Type B pancreatic cell (in vitro differentiated cells): ENCODE results near the gene PDE1A. TPM values are rescaled to one million over a fixed set of nuclear protein-coding genes. Genes with fewer than 3 reads are reported as not detected.
"Not testable (repeated sequence)": the region's sequence is repeated elsewhere in the genome, so short reads cannot be mapped to it uniquely, and the experiment has no call there.

ENCODE experiments used
- DNase-seq: peaks from one replicate; pipeline ENCODE4 v3.0.0; 2021; ENCODE audit warnings: mixed read lengths; ENCODE audit not compliant: unreplicated experiment; ENCODE audit errors: extremely low spot score
- H3K27ac Mint-ChIP-seq: 2 replicates; pipeline ENCODE4 v1.8.0; 2021; ENCODE audit warnings: mild to moderate bottlenecking, mixed read lengths
- H3K27me3 Mint-ChIP-seq: 2 replicates; pipeline ENCODE4 v1.8.0; 2021; ENCODE audit warnings: mixed read lengths
- H3K36me3 Mint-ChIP-seq: 2 replicates; pipeline ENCODE4 v1.8.0; 2021; ENCODE audit warnings: mixed read lengths
- H3K4me1 Mint-ChIP-seq: one replicate; pipeline ENCODE4 v1.8.0; 2021; ENCODE audit warnings: mixed read lengths; ENCODE audit not compliant: unreplicated experiment
- H3K4me3 Mint-ChIP-seq: 2 replicates; pipeline ENCODE4 v1.8.0; 2021; ENCODE audit warnings: mild to moderate bottlenecking, mixed read lengths
- H3K9me3 Mint-ChIP-seq: 2 replicates; pipeline ENCODE4 v1.8.0; 2021; ENCODE audit warnings: mixed read lengths
- total RNA-seq: library from RNA; stranded (reverse); gene quantifications from 2 replicates; pipeline ENCODE4 v1.2.1, GENCODE V29; 2021; ENCODE audit warnings: low replicate concordance
- TF ChIP-seq, protein P1 (sequence below): fragments of 200-600 bp; sonication (generic); conservative IDR thresholded peaks from 2 replicates; pipeline ENCODE4 v1.5.0; 2021; ENCODE audit warnings: antibody characterized with exemption, mild to moderate bottlenecking

PDE1A gene
- total RNA-seq, 1 donor from 2014 or later: 3.6 TPM

- TF ChIP-seq, protein P1, sequence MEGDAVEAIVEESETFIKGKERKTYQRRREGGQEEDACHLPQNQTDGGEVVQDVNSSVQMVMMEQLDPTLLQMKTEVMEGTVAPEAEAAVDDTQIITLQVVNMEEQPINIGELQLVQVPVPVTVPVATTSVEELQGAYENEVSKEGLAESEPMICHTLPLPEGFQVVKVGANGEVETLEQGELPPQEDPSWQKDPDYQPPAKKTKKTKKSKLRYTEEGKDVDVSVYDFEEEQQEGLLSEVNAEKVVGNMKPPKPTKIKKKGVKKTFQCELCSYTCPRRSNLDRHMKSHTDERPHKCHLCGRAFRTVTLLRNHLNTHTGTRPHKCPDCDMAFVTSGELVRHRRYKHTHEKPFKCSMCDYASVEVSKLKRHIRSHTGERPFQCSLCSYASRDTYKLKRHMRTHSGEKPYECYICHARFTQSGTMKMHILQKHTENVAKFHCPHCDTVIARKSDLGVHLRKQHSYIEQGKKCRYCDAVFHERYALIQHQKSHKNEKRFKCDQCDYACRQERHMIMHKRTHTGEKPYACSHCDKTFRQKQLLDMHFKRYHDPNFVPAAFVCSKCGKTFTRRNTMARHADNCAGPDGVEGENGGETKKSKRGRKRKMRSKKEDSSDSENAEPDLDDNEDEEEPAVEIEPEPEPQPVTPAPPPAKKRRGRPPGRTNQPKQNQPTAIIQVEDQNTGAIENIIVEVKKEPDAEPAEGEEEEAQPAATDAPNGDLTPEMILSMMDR: no peak
- Mint-ChIP-seq H3K27ac (no peak overlapping the region), H3K4me1 (no peaks in the 10 kb centered on the region), H3K27me3 (no peaks in the 10 kb centered on the region), H3K4me3 (no peak overlapping the region), H3K9me3 (no peaks in the 10 kb centered on the region), H3K36me3 (no peaks in the 10 kb centered on the region)
- DNase-seq: no peak
These were observed 33.5 kb downstream of the PDE1A start for GRCh38 chr2:182393270-182393760.

DNA sequence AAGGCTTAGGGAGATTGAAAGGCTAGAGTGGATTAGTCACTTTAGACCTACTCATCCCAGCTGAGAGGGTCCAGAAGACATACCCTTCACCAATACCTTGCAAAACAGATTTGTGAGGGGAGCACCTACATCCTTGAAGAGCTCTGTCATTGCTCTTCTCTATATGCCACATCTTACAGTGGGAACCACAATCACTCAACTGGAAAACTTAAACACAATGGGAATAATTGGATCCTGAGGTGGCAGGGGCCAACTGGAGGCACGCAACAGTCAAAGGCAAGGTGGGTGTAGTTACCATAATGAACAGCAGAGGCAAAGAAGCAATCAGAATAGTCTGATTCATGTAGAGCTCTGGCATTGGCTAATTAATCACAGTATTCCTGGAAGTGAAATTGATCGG lies 35.4 kb downstream of the PDE1A start:
- Mint-ChIP-seq H3K36me3 (no peaks in the 10 kb centered on the region), H3K27ac (no peak overlapping the region), H3K4me3 (no peak overlapping the region), H3K27me3 (no peaks in the 10 kb centered on the region), H3K4me1 (no peaks in the 10 kb centered on the region), H3K9me3 (no peaks in the 10 kb centered on the region)
- DNase-seq: no peak
- TF ChIP-seq, protein P1: no peak

- DNase-seq, H3K9me3 Mint-ChIP-seq, H3K4me3 Mint-ChIP-seq: not testable (repeated sequence)
These were observed 40.5 kb downstream of the PDE1A start for GRCh38 chr2:182386267-182386880.

DNA sequence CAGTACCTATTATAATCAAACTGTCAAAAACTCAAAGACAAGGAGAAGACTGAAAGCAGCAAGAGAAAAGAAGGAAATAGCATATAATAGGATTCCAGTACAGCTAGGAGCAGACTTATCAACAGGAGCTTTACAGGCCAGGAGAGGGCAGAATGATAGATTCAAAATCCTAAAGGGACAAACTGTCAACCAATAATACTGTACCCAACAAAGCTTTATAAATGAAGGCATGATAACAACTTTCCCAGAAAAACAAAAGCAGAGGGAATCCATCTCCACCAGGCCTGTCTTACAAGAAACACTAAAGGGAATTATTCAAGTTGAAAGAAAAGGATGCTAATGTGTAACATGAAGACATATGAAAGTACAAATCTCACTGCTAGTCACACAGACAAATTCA lies 42.0 kb downstream of the PDE1A start:
- no peaks in the 10 kb centered on the region for H3K4me1 Mint-ChIP-seq
- no peaks in the 10 kb centered on the region for H3K36me3 Mint-ChIP-seq
- DNase-seq: no peak
- H3K9me3 Mint-ChIP-seq: no peaks in the 10 kb centered on the region
- H3K27me3 Mint-ChIP-seq: no peaks in the 10 kb centered on the region
- H3K4me3 Mint-ChIP-seq: no peak overlapping the region
- no peak overlapping the region for H3K27ac Mint-ChIP-seq
- TF ChIP-seq, protein P1: no peak

More at GRCh38 chr2:182386267-182386880, 40.5 kb downstream of the PDE1A start:
- not testable (repeated sequence) for H3K27me3 Mint-ChIP-seq, H3K27ac Mint-ChIP-seq, H3K36me3 Mint-ChIP-seq, H3K4me1 Mint-ChIP-seq

DNA sequence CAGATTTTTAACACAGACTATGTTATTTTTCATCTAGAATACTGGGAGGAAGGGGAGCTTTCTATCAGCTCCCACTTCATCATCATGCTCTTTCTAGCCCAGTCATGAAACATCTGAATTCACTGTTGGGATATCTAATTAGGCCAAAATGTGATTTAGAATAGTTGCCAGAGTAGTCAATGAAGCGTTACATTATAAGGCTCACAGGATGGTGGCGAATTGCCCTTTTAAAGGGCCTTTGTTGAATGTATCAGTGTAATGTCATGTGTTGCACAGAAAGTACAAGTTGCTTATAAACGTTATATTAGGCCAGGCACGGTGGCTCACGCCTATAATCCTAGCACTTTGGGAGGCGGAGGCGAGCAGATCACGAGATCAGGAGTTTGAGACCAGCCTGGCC lies 45.6 kb downstream of the PDE1A start:
- Mint-ChIP-seq H3K36me3 (no peaks in the 10 kb centered on the region), H3K4me1 (no peaks in the 10 kb centered on the region), H3K9me3 (peaks cover 5% of the 10 kb centered on the region), H3K27me3 (no peaks in the 10 kb centered on the region), H3K27ac (no peak overlapping the region), H3K4me3 (no peak overlapping the region)
- TF ChIP-seq, protein P1: no peak
- no peak for DNase-seq

DNA sequence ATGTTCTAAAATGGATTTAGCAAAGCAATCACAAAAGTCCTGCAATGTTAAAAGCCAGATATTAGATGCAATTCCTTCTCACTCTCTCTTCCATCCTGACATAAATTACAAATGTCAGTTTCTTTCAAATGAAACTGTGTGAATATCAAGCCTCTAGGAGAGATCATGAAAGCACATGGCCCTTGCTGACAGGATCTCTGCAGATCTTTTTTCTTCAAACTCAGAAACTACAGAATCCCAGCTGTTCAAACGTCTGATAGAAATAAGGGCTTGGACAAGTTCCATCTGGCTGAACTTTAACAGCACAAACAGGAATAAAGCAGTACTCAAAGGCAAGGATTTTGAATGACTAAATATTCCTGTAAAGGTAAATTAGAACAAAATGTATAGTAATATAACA lies 47.6 kb downstream of the PDE1A start:
- TF ChIP-seq, protein P1: no peak
- no peaks in the 10 kb centered on the region for H3K36me3 Mint-ChIP-seq
- DNase-seq: no peak
- H3K4me1 Mint-ChIP-seq: no peaks in the 10 kb centered on the region
- peaks cover 7% of the 10 kb centered on the region for H3K9me3 Mint-ChIP-seq
- H3K27ac Mint-ChIP-seq: no peak overlapping the region
- no peak overlapping the region for H3K4me3 Mint-ChIP-seq
- no peaks in the 10 kb centered on the region for H3K27me3 Mint-ChIP-seq
